CD4-positive, alpha-beta T cell treated with Interleukin-2 at 100 ng/mL for 4 hours (primary cell): Measurements from ENCODE around the gene TMEM178A.
"Not testable (repeated sequence)": the region's sequence is repeated elsewhere in the genome, so short reads cannot be mapped to it uniquely, and the experiment has no call there.

Experiments
- DNase-seq: peaks from one replicate; pipeline ENCODE4 v3.0.0-alpha.2; 2020; ENCODE audit warnings: low spot score

The TMEM178A gene

GRCh38 chr2:39715822-39716221, 50.1 kb downstream of the TMEM178A start:
- DNase-seq = no peak

GRCh38 chr2:39717067-39717466, 51.4 kb downstream of the TMEM178A start:
- no peak for DNase-seq

- no peak for DNase-seq
Measured at GRCh38 chr2:39718483-39718882, 52.8 kb downstream of the TMEM178A start.

- DNase-seq = no peak
Measured at GRCh38 chr2:39719317-39719716, 53.6 kb downstream of the TMEM178A start.

GRCh38 chr2:39720970-39721369, 55.3 kb downstream of the TMEM178A start:
- no peak for DNase-seq

- DNase-seq = no peak
Measured at GRCh38 chr2:39723497-39723896, 57.8 kb downstream of the TMEM178A start.

GRCh38 chr2:39723946-39724827, 58.5 kb downstream of the TMEM178A start:
- no peak for DNase-seq

GRCh38 chr2:39724828-39725144, 59.1 kb downstream of the TMEM178A start:
- DNase-seq = no peak

- no peak for DNase-seq
Measured at GRCh38 chr2:39725401-39725800, 59.7 kb downstream of the TMEM178A start.

GRCh38 chr2:39728085-39728484, 62.4 kb downstream of the TMEM178A start:
- not testable (repeated sequence) for DNase-seq

- peak; percentile 6 for DNase-seq
Measured at GRCh38 chr2:39728941-39729351, 63.2 kb downstream of the TMEM178A start.

- DNase-seq = no peak
Measured at GRCh38 chr2:39730276-39730675, 64.6 kb downstream of the TMEM178A start.

- DNase-seq = peak; percentile 9
Measured at GRCh38 chr2:39730685-39731302, 65.1 kb downstream of the TMEM178A start.

GRCh38 chr2:39731546-39731945, 65.8 kb downstream of the TMEM178A start:
- DNase-seq = no peak

- no peak for DNase-seq
Measured at GRCh38 chr2:39732482-39732881, 66.8 kb downstream of the TMEM178A start.

GRCh38 chr2:39733070-39733674, 67.5 kb downstream of the TMEM178A start:
- no peak for DNase-seq

- no peak for DNase-seq
Measured at GRCh38 chr2:39734445-39734844, 68.7 kb downstream of the TMEM178A start.

GRCh38 chr2:39735648-39736047, 69.9 kb downstream of the TMEM178A start:
- no peak for DNase-seq

GRCh38 chr2:39736640-39737039, 70.9 kb downstream of the TMEM178A start:
- DNase-seq = no peak

- DNase-seq = no peak
Measured at GRCh38 chr2:39737661-39738060, 71.9 kb downstream of the TMEM178A start.

GRCh38 chr2:39738936-39739335, 73.2 kb downstream of the TMEM178A start:
- no peak for DNase-seq

- DNase-seq = no peak
Measured at GRCh38 chr2:39739386-39739785, 73.7 kb downstream of the TMEM178A start.

GRCh38 chr2:39741871-39742270, 76.2 kb downstream of the TMEM178A start:
- DNase-seq = no peak
